OCI-LY1 (cell line): ENCODE data around the gene TSPAN4.

ENCODE experiments used
- EZH2 ChIP-seq: fragments of 200-600 bp; sonication (generic), shearing (Covaris generic); IDR thresholded peaks from 2 replicates; pipeline ENCODE4 v1.8.0; 2017; ENCODE audit warnings: borderline replicate concordance, mixed run types, mild to moderate bottlenecking, antibody characterized with exemption, low read length, moderate library complexity, mixed read lengths
- TF ChIP-seq, protein P1 (sequence below): fragments of 200-600 bp; sonication (generic), shearing (Covaris generic); IDR thresholded peaks from 2 replicates; pipeline ENCODE4 v1.5.1; 2017; ENCODE audit warnings: mild to moderate bottlenecking, antibody characterized with exemption, low read length, moderate library complexity, mixed read lengths

DNA sequence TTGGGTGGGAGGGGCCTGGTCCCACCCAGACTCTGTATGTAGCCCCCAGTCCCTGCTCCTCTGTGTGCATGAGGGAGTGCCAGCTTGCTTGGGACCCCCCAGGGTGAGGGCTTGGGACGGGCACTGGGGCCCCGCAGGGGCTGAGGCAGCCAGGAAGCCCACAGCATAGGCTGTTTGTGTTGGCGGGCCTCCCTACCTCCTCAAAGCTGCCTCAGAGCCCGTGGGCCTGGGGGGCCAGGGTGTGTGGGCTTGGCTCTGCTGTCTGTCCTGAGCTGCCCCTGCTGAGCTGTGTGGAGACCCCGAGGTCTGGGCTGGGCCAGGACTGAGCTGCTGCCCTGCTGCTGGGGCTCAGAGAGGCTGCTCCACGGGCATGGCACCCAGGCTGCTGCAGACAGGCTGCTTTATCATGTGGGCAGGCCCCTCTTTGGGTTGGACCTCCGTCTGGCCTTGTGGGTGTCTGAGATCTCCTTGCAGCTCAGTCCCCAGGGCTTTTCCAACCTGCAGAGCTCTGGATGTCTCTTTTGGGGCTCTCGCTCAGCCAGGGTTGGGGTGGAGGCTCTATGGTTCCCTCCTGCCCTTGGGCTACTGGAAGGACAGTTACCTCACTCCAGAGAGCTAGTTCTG, 3.3 kb downstream of the TSPAN4 start:
- TF ChIP-seq, protein P1, sequence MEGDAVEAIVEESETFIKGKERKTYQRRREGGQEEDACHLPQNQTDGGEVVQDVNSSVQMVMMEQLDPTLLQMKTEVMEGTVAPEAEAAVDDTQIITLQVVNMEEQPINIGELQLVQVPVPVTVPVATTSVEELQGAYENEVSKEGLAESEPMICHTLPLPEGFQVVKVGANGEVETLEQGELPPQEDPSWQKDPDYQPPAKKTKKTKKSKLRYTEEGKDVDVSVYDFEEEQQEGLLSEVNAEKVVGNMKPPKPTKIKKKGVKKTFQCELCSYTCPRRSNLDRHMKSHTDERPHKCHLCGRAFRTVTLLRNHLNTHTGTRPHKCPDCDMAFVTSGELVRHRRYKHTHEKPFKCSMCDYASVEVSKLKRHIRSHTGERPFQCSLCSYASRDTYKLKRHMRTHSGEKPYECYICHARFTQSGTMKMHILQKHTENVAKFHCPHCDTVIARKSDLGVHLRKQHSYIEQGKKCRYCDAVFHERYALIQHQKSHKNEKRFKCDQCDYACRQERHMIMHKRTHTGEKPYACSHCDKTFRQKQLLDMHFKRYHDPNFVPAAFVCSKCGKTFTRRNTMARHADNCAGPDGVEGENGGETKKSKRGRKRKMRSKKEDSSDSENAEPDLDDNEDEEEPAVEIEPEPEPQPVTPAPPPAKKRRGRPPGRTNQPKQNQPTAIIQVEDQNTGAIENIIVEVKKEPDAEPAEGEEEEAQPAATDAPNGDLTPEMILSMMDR, result no peak
- no peak for TF ChIP-seq EZH2
